Endothelial cell of umbilical vein (primary cell): ENCODE results near the gene NINJ2.

Experiments used
- CTCF ChIP-seq, 2 donors: IDR thresholded peaks; 1 replicate in 1 of 2; 2 replicates in 1 of 2; pipeline ENCODE4 v1.5.1; 2011; ENCODE audit warnings: low read length in 2 of 2, mild to moderate bottlenecking in 2 of 2, moderate library complexity in 2 of 2, control low read depth in 1 of 2, inconsistent platforms in 1 of 2, low read depth in 1 of 2; ENCODE audit not compliant: insufficient read depth in 1 of 2; ENCODE audit errors: extremely low read depth in 1 of 2
- EZH2 ChIP-seq: IDR thresholded peaks from 2 replicates; pipeline ENCODE4 v1.6.1; 2012; ENCODE audit warnings: borderline replicate concordance, low read depth, mild to moderate bottlenecking, moderate library complexity, low read length, inconsistent platforms; ENCODE audit not compliant: severe bottlenecking
- GATA2 ChIP-seq: IDR thresholded peaks from 2 replicates; pipeline ENCODE4 v1.7.0; 2011; ENCODE audit warnings: low read depth, mild to moderate bottlenecking, moderate library complexity, mixed read lengths, low read length; ENCODE audit not compliant: insufficient read length, insufficient read depth
- JUN ChIP-seq: IDR thresholded peaks from 2 replicates; pipeline ENCODE4 v1.6.1; 2011; ENCODE audit warnings: borderline replicate concordance, low read depth; ENCODE audit not compliant: insufficient read length, insufficient read depth
- MAX ChIP-seq: IDR thresholded peaks from 2 replicates; pipeline ENCODE4 v1.6.1; 2011; ENCODE audit not compliant: insufficient read depth, insufficient read length
- MYC ChIP-seq: IDR thresholded peaks from one replicate; pipeline ENCODE4 v1.6.1; 2011; ENCODE audit warnings: mild to moderate bottlenecking, low read depth, low read length
- POLR2A ChIP-seq: IDR thresholded peaks from 2 replicates; pipeline ENCODE4 v1.6.1; 2012; ENCODE audit warnings: low read depth, mild to moderate bottlenecking, control low read depth, low read length
- POLR2AphosphoS5 ChIP-seq: IDR thresholded peaks from 2 replicates; pipeline ENCODE4 v1.6.1; 2012; ENCODE audit warnings: low read depth, mild to moderate bottlenecking, control low read depth, low read length, moderate library complexity; ENCODE audit not compliant: insufficient read depth

- TF ChIP-seq POLR2A (no peak), CTCF (IDR thresholded peaks at IDR 0.05; ENCODE audit: extremely low read depth in 1 of 2, insufficient read depth in 1 of 2, low read depth in 1 of 2, low read length in 2 of 2) (no peak), MAX (no peak), EZH2 (no peak), POLR2AphosphoS5 (no peak), GATA2 (no peak), MYC (no peak), JUN (no peak)
Measured at GRCh38 chr12:636632-637031, 26.6 kb downstream of the NINJ2 start.
